Measurements from ENCODE around the gene SLC7A6. TPM values are rescaled to one million over a fixed set of nuclear protein-coding genes. Genes with fewer than 3 reads are reported as not detected.
A peak's percentile ranks its signal among the peaks of the same experiment; 100 is the strongest.

SLC7A6 gene
- total RNA-seq, 1 donor from 2014 or later, result 71.9 TPM

DNA sequence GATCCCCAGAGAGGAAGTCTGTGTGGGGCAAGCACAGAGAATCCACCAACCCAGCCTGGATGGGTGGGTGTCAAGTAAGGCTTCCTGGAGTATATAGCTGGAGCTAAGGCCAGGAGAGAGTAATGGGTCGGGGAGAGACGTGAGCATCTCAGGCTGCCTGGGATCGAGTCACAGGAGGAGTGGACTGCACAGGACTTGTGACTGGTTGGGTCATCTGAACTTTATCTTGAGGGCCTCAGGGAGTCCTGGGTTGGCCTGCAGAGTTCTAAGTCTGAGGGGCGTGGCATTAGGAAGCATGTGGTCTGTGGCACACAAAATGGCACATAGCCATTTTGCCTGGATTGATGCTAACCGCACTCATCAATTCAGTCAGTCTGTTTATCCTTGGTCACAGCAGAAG lies 17.7 kb upstream of the SLC7A6 start:
- TF ChIP-seq CTCF (IDR thresholded peaks at IDR 0.05; ENCODE audit: insufficient read depth, low read depth, low read length) (no peak), EZH2 (IDR thresholded peaks at IDR 0.05; ENCODE audit: insufficient read depth, low read length) (no peak)
- Mint-ChIP-seq H3K9me3 (ENCODE audit: unreplicated experiment) (no peaks in the 10 kb centered on the region), H3K4me3 (ENCODE audit: unreplicated experiment) (peak overlapping the region; percentile 92), H3K36me3 (ENCODE audit: low read depth, unreplicated experiment) (peaks cover 3% of the 10 kb centered on the region), H3K27me3 (ENCODE audit: low read depth, unreplicated experiment) (no peaks in the 10 kb centered on the region), H3K4me1 (ENCODE audit: low read depth, unreplicated experiment) (peaks cover 7% of the 10 kb centered on the region), H3K27ac (ENCODE audit: unreplicated experiment) (no peak overlapping the region)
- Histone ChIP-seq H3K27me3 (ENCODE audit: insufficient read depth, low read length) (no peaks in the 10 kb centered on the region), H3K9ac (ENCODE audit: low read length) (no peak overlapping the region), H3K4me1 (ENCODE audit: insufficient read depth, low read length) (peaks cover 12% of the 10 kb centered on the region), H4K20me1 (ENCODE audit: insufficient read depth, low read length) (peaks cover 20% of the 10 kb centered on the region), H3K79me2 (ENCODE audit: insufficient read depth, low read length) (peaks cover 30% of the 10 kb centered on the region), H3K4me2 (ENCODE audit: low read length) (peak overlapping the region; percentile 95), H2AFZ (ENCODE audit: low read depth, low read length) (no peak overlapping the region), H3K36me3 (ENCODE audit: insufficient read depth, low read length) (no peaks in the 10 kb centered on the region), H3K9me3 (ENCODE audit: insufficient read depth, low read depth, low read length) (no peaks in the 10 kb centered on the region), H3K27ac (ENCODE audit: low read depth, low read length) (no peak overlapping the region), H3K4me3 (ENCODE audit: insufficient read depth, low read depth, low read length) (no peak overlapping the region)
- DNase-seq (ENCODE audit: low read depth), result no peak
- FAIRE-seq, result no peak

- no peak overlapping the region for H3K9ac ChIP-seq (ENCODE audit: low read length)
- H3K27ac ChIP-seq (ENCODE audit: low read depth, low read length), result no peak overlapping the region
- no peak overlapping the region for H3K4me3 ChIP-seq (ENCODE audit: insufficient read depth, low read depth, low read length)
- no peak for DNase-seq (ENCODE audit: low read depth)
- no peak for FAIRE-seq
- no peak overlapping the region for H3K4me2 ChIP-seq (ENCODE audit: low read length)
- no peak overlapping the region for H3K4me3 Mint-ChIP-seq (ENCODE audit: unreplicated experiment)
- peaks cover 23% of the 10 kb centered on the region for H4K20me1 ChIP-seq (ENCODE audit: insufficient read depth, low read length)
- peaks cover 7% of the 10 kb centered on the region for H3K4me1 Mint-ChIP-seq (ENCODE audit: low read depth, unreplicated experiment)
- peaks cover 12% of the 10 kb centered on the region for H3K4me1 ChIP-seq (ENCODE audit: insufficient read depth, low read length)
- H3K36me3 Mint-ChIP-seq (ENCODE audit: low read depth, unreplicated experiment), result peaks cover 3% of the 10 kb centered on the region
- TF ChIP-seq CTCF (IDR thresholded peaks at IDR 0.05; ENCODE audit: insufficient read depth, low read depth, low read length), result no peak
- TF ChIP-seq EZH2 (IDR thresholded peaks at IDR 0.05; ENCODE audit: insufficient read depth, low read length), result no peak
- H3K9me3 ChIP-seq (ENCODE audit: insufficient read depth, low read depth, low read length), result no peaks in the 10 kb centered on the region
- H3K27ac Mint-ChIP-seq (ENCODE audit: unreplicated experiment), result no peak overlapping the region
- no peaks in the 10 kb centered on the region for H3K27me3 Mint-ChIP-seq (ENCODE audit: low read depth, unreplicated experiment)
- no peaks in the 10 kb centered on the region for H3K27me3 ChIP-seq (ENCODE audit: insufficient read depth, low read length)
- no peaks in the 10 kb centered on the region for H3K9me3 Mint-ChIP-seq (ENCODE audit: unreplicated experiment)
- H3K79me2 ChIP-seq (ENCODE audit: insufficient read depth, low read length), result peaks cover 30% of the 10 kb centered on the region
- H2AFZ ChIP-seq (ENCODE audit: low read depth, low read length), result no peak overlapping the region
- H3K36me3 ChIP-seq (ENCODE audit: insufficient read depth, low read length), result peaks cover 3% of the 10 kb centered on the region
Measured at GRCh38 chr16:68247400-68247799, 16.9 kb upstream of the SLC7A6 start.

GRCh38 chr16:68247932-68248331 lies 16.4 kb upstream of the SLC7A6 start:
- Histone ChIP-seq H3K9me3 (ENCODE audit: insufficient read depth, low read depth, low read length) (no peaks in the 10 kb centered on the region), H2AFZ (ENCODE audit: low read depth, low read length) (no peak overlapping the region), H3K36me3 (ENCODE audit: insufficient read depth, low read length) (peaks cover 3% of the 10 kb centered on the region), H3K9ac (ENCODE audit: low read length) (no peak overlapping the region), H3K4me3 (ENCODE audit: insufficient read depth, low read depth, low read length) (no peak overlapping the region), H4K20me1 (ENCODE audit: insufficient read depth, low read length) (peaks cover 23% of the 10 kb centered on the region), H3K4me2 (ENCODE audit: low read length) (no peak overlapping the region), H3K79me2 (ENCODE audit: insufficient read depth, low read length) (peaks cover 30% of the 10 kb centered on the region), H3K27me3 (ENCODE audit: insufficient read depth, low read length) (no peaks in the 10 kb centered on the region), H3K27ac (ENCODE audit: low read depth, low read length) (no peak overlapping the region), H3K4me1 (ENCODE audit: insufficient read depth, low read length) (peaks cover 12% of the 10 kb centered on the region)
- no peaks in the 10 kb centered on the region for H3K27me3 Mint-ChIP-seq (ENCODE audit: low read depth, unreplicated experiment)
- H3K27ac Mint-ChIP-seq (ENCODE audit: unreplicated experiment), result no peak overlapping the region
- FAIRE-seq (no peak), DNase-seq (ENCODE audit: low read depth) (no peak)
- no peaks in the 10 kb centered on the region for H3K9me3 Mint-ChIP-seq (ENCODE audit: unreplicated experiment)
- peaks cover 5% of the 10 kb centered on the region for H3K36me3 Mint-ChIP-seq (ENCODE audit: low read depth, unreplicated experiment)
- no peak for TF ChIP-seq CTCF (IDR thresholded peaks at IDR 0.05; ENCODE audit: insufficient read depth, low read depth, low read length)
- no peak for TF ChIP-seq EZH2 (IDR thresholded peaks at IDR 0.05; ENCODE audit: insufficient read depth, low read length)
- peaks cover 7% of the 10 kb centered on the region for H3K4me1 Mint-ChIP-seq (ENCODE audit: low read depth, unreplicated experiment)
- H3K4me3 Mint-ChIP-seq (ENCODE audit: unreplicated experiment), result no peak overlapping the region
